ENCODE results near the gene AARS2.

DNA sequence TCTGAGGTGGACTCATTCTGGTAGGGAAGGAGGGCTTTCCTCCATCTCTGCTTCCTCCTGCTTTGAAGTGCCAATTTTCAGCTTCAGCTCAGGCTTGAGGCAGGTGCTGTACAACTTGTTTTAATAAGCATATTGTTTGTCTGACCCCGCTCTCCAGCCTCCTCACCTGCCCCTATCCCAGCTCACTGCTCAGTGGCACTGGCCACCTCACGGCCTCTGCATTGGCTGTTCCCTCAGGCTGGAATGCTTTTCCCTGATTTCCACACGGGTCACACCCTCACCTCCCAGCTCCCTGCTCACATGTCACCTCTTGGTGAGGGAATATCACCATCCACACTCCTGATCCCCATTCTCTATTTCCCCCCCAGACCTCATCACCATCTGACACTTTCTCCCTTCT lies 14.3 kb downstream of the AARS2 start:
- TF ChIP-seq, protein P1, sequence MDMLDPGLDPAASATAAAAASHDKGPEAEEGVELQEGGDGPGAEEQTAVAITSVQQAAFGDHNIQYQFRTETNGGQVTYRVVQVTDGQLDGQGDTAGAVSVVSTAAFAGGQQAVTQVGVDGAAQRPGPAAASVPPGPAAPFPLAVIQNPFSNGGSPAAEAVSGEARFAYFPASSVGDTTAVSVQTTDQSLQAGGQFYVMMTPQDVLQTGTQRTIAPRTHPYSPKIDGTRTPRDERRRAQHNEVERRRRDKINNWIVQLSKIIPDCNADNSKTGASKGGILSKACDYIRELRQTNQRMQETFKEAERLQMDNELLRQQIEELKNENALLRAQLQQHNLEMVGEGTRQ (IDR thresholded peaks at IDR 0.05; ENCODE audit: low read depth, low read length): no peak
- TF ChIP-seq CEBPB (IDR thresholded peaks at IDR 0.05; ENCODE audit: low read depth, low read length): no peak
- TF ChIP-seq, protein P2, sequence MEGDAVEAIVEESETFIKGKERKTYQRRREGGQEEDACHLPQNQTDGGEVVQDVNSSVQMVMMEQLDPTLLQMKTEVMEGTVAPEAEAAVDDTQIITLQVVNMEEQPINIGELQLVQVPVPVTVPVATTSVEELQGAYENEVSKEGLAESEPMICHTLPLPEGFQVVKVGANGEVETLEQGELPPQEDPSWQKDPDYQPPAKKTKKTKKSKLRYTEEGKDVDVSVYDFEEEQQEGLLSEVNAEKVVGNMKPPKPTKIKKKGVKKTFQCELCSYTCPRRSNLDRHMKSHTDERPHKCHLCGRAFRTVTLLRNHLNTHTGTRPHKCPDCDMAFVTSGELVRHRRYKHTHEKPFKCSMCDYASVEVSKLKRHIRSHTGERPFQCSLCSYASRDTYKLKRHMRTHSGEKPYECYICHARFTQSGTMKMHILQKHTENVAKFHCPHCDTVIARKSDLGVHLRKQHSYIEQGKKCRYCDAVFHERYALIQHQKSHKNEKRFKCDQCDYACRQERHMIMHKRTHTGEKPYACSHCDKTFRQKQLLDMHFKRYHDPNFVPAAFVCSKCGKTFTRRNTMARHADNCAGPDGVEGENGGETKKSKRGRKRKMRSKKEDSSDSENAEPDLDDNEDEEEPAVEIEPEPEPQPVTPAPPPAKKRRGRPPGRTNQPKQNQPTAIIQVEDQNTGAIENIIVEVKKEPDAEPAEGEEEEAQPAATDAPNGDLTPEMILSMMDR (conservative IDR thresholded peaks at IDR 0.05; ENCODE audit: low read depth, low read length): no peak
- no peak for TF ChIP-seq BHLHE40 (IDR thresholded peaks at IDR 0.05; ENCODE audit: low read depth, low read length)
- TF ChIP-seq POLR2A (IDR thresholded peaks at IDR 0.05; ENCODE audit: low read depth, low read length): no peak
- no peak for TF ChIP-seq RFX5 (IDR thresholded peaks at IDR 0.05; ENCODE audit: low read depth, low read length)

Data from IMR-90 (cell line).